ENCODE data around the gene NBEAL2. TPM values are rescaled to one million over a fixed set of nuclear protein-coding genes. Genes with fewer than 3 reads are reported as not detected.

The NBEAL2 gene
- total and polyA plus RNA-seq, 2 donors (not counting 1 experiment from before 2014, with no cell fraction given): 1.5 to 4.5 TPM

GRCh38 chr3:46933261-46933660 is 46.2 kb upstream of the NBEAL2 start:
- peaks cover 5% of the 10 kb centered on the region for H3K36me3 ChIP-seq (ENCODE audit: control insufficient read depth, insufficient read depth, low read length)
- no peaks in the 10 kb centered on the region for H3K27me3 ChIP-seq (ENCODE audit: control insufficient read depth, insufficient read depth, low read length)
- no peak overlapping the region for H3K4me2 ChIP-seq (ENCODE audit: extremely low read depth, insufficient read depth, low read length)
- H3K79me2 ChIP-seq (ENCODE audit: control insufficient read depth, insufficient read depth, low read length): peaks cover 49% of the 10 kb centered on the region
- no peaks in the 10 kb centered on the region for H3K9me3 ChIP-seq (ENCODE audit: control insufficient read depth, insufficient read depth, low read depth, low read length)
- TF ChIP-seq EZH2 (IDR thresholded peaks at IDR 0.05; ENCODE audit: low read length, missing control alignments): no peak
- TF ChIP-seq CTCF (conservative IDR thresholded peaks at IDR 0.05 in 1 of 2, IDR thresholded peaks at IDR 0.05 in 1 of 2; ENCODE audit: low read depth in 1 of 2, low read length in 2 of 2): no peak
- no peak overlapping the region for H2AFZ ChIP-seq (ENCODE audit: low read length)
- no peak overlapping the region for H3K27ac ChIP-seq (ENCODE audit: insufficient read depth, low read length)
- no peak overlapping the region for H3K9ac ChIP-seq (ENCODE audit: insufficient read depth, low read length)
- no peak for DNase-seq (ENCODE audit: low read depth in 2 of 2)
- H3K4me3 ChIP-seq (replicated peaks in 1 of 4; ENCODE audit: control extremely low read depth in 1 of 4, insufficient read depth in 1 of 4, low read depth in 3 of 4, low read length in 4 of 4): no peak overlapping the region
- peaks cover 54% of the 10 kb centered on the region for H3K4me1 ChIP-seq (ENCODE audit: control insufficient read depth, extremely low read depth, insufficient read depth, low read length)
- no peaks in the 10 kb centered on the region for H4K20me1 ChIP-seq (ENCODE audit: control insufficient read depth, extremely low read depth, insufficient read depth, low read length)

- Histone ChIP-seq H3K27me3 (ENCODE audit: control insufficient read depth, insufficient read depth, low read length) (no peaks in the 10 kb centered on the region), H3K9me3 (ENCODE audit: control insufficient read depth, insufficient read depth, low read depth, low read length) (no peaks in the 10 kb centered on the region), H3K79me2 (ENCODE audit: control insufficient read depth, insufficient read depth, low read length) (peaks cover 49% of the 10 kb centered on the region), H4K20me1 (ENCODE audit: control insufficient read depth, extremely low read depth, insufficient read depth, low read length) (no peaks in the 10 kb centered on the region), H3K27ac (ENCODE audit: insufficient read depth, low read length) (peak overlapping the region; percentile 78), H3K9ac (ENCODE audit: insufficient read depth, low read length) (no peak overlapping the region), H3K36me3 (ENCODE audit: control insufficient read depth, insufficient read depth, low read length) (peaks cover 5% of the 10 kb centered on the region), H3K4me2 (ENCODE audit: extremely low read depth, insufficient read depth, low read length) (no peak overlapping the region), H3K4me3 (replicated peaks in 1 of 4; ENCODE audit: control extremely low read depth in 1 of 4, insufficient read depth in 1 of 4, low read depth in 3 of 4, low read length in 4 of 4) (no peak overlapping the region), H3K4me1 (ENCODE audit: control insufficient read depth, extremely low read depth, insufficient read depth, low read length) (peaks cover 54% of the 10 kb centered on the region), H2AFZ (ENCODE audit: low read length) (no peak overlapping the region)
- no peak for TF ChIP-seq EZH2 (IDR thresholded peaks at IDR 0.05; ENCODE audit: low read length, missing control alignments)
- no peak for TF ChIP-seq CTCF (conservative IDR thresholded peaks at IDR 0.05 in 1 of 2, IDR thresholded peaks at IDR 0.05 in 1 of 2; ENCODE audit: low read depth in 1 of 2, low read length in 2 of 2)
- DNase-seq (ENCODE audit: low read depth in 2 of 2): no peak
Measured at GRCh38 chr3:46934072-46934471, 45.4 kb upstream of the NBEAL2 start.

GRCh38 chr3:46934498-46935167 is 44.8 kb upstream of the NBEAL2 start:
- H3K4me1 ChIP-seq (ENCODE audit: control insufficient read depth, extremely low read depth, insufficient read depth, low read length): peaks cover 54% of the 10 kb centered on the region
- no peak overlapping the region for H3K9ac ChIP-seq (ENCODE audit: insufficient read depth, low read length)
- peak overlapping the region; percentile 78 for H3K27ac ChIP-seq (ENCODE audit: insufficient read depth, low read length)
- H4K20me1 ChIP-seq (ENCODE audit: control insufficient read depth, extremely low read depth, insufficient read depth, low read length): no peaks in the 10 kb centered on the region
- H3K4me3 ChIP-seq (replicated peaks in 1 of 4; ENCODE audit: control extremely low read depth in 1 of 4, insufficient read depth in 1 of 4, low read depth in 3 of 4, low read length in 4 of 4): no peak overlapping the region
- no peak overlapping the region for H2AFZ ChIP-seq (ENCODE audit: low read length)
- TF ChIP-seq EZH2 (IDR thresholded peaks at IDR 0.05; ENCODE audit: low read length, missing control alignments) (no peak), CTCF (conservative IDR thresholded peaks at IDR 0.05 in 1 of 2, IDR thresholded peaks at IDR 0.05 in 1 of 2; ENCODE audit: low read depth in 1 of 2, low read length in 2 of 2) (no peak)
- H3K36me3 ChIP-seq (ENCODE audit: control insufficient read depth, insufficient read depth, low read length): peaks cover 4% of the 10 kb centered on the region
- no peaks in the 10 kb centered on the region for H3K9me3 ChIP-seq (ENCODE audit: control insufficient read depth, insufficient read depth, low read depth, low read length)
- peak overlapping the region; percentile 58 for H3K4me2 ChIP-seq (ENCODE audit: extremely low read depth, insufficient read depth, low read length)
- peak in 1 of 2 donors; percentile 56 for DNase-seq (ENCODE audit: low read depth in 2 of 2)
- no peaks in the 10 kb centered on the region for H3K27me3 ChIP-seq (ENCODE audit: control insufficient read depth, insufficient read depth, low read length)
- H3K79me2 ChIP-seq (ENCODE audit: control insufficient read depth, insufficient read depth, low read length): peaks cover 45% of the 10 kb centered on the region

Data from fibroblast of lung (primary cell).